ENCODE data around the gene ST13. TPM values are rescaled to one million over a fixed set of nuclear protein-coding genes. Genes with fewer than 3 reads are reported as not detected.

ST13 gene
- total and polyA plus RNA-seq, 7 donors, result 166 to 456 (median 294) TPM

DNA sequence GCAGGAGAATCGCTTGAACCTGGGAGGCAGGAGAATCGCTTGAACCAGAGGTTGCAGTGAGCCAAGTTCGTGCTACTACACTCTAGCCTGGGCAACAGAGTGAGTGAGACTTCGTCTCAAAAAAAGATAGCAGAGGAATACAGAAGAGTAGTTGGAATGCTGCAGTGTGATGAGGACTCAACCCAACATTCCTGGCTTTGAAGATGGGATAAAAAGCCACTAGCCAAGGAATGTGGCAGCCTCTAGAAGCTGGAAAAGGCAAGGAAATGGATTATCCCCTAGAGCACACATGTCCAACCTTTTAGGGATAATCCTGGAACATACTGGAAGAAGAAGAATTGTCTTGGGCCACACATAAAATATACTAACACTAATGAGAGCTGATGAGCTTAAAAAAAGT is 51.2 kb downstream of the ST13 start:
- intact Hi-C loops (cut with DNase I), result no loop called here
- H3K4me3 ChIP-seq, result no peak overlapping the region
- H3K27ac ChIP-seq, result no peak overlapping the region
- no peaks in the 10 kb centered on the region for H3K27me3 ChIP-seq (ENCODE audit: insufficient read depth in 3 of 3, low read length in 2 of 3)
- H3K9me3 ChIP-seq, result no peaks in the 10 kb centered on the region
- H3K36me3 ChIP-seq (ENCODE audit: insufficient read depth in 1 of 2, low read depth in 1 of 2), result no peaks in the 10 kb centered on the region
- peaks cover 3% of the 10 kb centered on the region for H3K4me1 ChIP-seq
- 89 to 95% (median 92%) methylated on average over 4 of the region's 4 CpGs for WGBS, 3 donors
- DNase-seq (no peak), ATAC-seq (no peak)
- TF ChIP-seq, protein P1, sequence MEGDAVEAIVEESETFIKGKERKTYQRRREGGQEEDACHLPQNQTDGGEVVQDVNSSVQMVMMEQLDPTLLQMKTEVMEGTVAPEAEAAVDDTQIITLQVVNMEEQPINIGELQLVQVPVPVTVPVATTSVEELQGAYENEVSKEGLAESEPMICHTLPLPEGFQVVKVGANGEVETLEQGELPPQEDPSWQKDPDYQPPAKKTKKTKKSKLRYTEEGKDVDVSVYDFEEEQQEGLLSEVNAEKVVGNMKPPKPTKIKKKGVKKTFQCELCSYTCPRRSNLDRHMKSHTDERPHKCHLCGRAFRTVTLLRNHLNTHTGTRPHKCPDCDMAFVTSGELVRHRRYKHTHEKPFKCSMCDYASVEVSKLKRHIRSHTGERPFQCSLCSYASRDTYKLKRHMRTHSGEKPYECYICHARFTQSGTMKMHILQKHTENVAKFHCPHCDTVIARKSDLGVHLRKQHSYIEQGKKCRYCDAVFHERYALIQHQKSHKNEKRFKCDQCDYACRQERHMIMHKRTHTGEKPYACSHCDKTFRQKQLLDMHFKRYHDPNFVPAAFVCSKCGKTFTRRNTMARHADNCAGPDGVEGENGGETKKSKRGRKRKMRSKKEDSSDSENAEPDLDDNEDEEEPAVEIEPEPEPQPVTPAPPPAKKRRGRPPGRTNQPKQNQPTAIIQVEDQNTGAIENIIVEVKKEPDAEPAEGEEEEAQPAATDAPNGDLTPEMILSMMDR (IDR thresholded peaks at IDR 0.05), result no peak

DNA sequence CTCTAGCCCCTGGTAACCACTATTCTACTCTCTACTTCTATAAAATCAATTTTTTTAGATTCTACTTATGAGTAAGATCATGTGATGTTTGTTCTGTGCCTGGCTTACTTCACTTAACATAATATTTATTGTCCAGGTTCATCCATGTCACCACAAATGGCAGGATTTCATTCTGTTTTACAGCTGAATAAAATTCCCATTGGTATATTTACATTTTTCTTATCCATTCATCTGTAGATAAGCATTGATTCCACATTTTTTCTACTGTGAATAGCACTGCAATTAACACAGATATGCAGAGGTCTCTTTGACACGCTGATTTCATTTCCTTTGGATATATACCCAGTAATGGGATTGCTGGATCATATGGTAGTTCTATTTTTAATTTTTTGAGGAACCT is 53.1 kb downstream of the ST13 start:
- H3K4me3 ChIP-seq, result no peak overlapping the region
- intact Hi-C loops (cut with DNase I), result no loop called here

DNA sequence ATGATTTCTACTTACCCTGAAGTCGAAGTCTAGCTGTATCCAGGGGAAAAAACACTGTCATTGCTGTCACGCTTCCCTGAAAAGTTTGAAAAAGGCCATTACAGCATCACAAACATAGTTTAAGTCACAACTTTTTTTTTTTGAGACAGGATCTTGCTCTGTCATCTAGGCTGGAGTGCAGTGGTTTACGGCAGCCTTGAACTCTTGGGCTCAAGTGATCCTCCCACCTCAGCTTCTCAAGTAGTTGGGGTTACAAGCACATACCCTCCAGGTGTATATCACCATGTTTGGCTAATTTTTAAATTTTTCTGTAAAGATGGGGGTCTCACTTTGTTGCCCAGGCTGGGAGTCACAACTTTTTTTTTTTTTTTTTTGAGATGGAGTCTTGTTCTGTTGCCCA is 57.4 kb downstream of the ST13 start:
- Histone ChIP-seq H3K36me3 (ENCODE audit: insufficient read depth in 1 of 2, low read depth in 1 of 2) (peaks cover 0 to 4% of the 10 kb centered on the region in 2 donors), H3K27me3 (ENCODE audit: insufficient read depth in 3 of 3, low read length in 2 of 3) (no peaks in the 10 kb centered on the region), H3K4me3 (no peak overlapping the region), H3K27ac (no peak overlapping the region), H3K4me1 (peaks cover 3% of the 10 kb centered on the region), H3K9me3 (no peaks in the 10 kb centered on the region)
- DNase-seq (no peak), ATAC-seq (no peak)
- TF ChIP-seq, protein P1 (IDR thresholded peaks at IDR 0.05), result no peak
- WGBS, 3 donors, result 90 to 99% (median 94%) methylated on average over 3 of the region's 3 CpGs
- intact Hi-C loops (cut with DNase I), result no loop called here

More for the DNA sequence above, 53.1 kb downstream of the ST13 start:
- Histone ChIP-seq H3K27ac (no peak overlapping the region), H3K9me3 (no peaks in the 10 kb centered on the region), H3K4me1 (peaks cover 3% of the 10 kb centered on the region), H3K36me3 (ENCODE audit: insufficient read depth in 1 of 2, low read depth in 1 of 2) (no peaks in the 10 kb centered on the region), H3K27me3 (ENCODE audit: insufficient read depth in 3 of 3, low read length in 2 of 3) (no peaks in the 10 kb centered on the region)
- TF ChIP-seq, protein P1 (IDR thresholded peaks at IDR 0.05), result no peak
- no peak for ATAC-seq
- 84 to 91% (median 89%) methylated on average over 1 of the region's 1 CpG for WGBS, 3 donors
- no peak for DNase-seq

DNA sequence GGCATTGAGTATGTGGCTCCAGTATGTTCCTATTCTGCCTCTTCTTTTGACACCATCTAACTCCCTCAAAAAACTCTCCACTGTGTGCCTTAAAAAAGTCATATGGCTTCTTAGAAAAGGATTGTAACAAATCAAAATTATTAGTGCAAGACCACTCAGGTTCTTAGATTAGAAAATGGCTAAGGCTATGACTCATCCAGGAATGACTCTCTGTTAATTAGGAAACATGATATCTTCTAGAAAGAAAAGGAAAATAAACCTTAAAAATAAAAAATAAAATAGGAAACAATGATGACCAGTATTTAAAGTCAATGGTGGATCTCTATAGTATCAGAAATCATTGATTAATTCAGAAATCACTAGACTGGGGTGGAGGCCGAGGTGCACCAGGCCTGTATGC is 59.0 kb downstream of the ST13 start:
- intact Hi-C loops (cut with DNase I), result no loop called here
- Histone ChIP-seq H3K4me1 (peaks cover 3% of the 10 kb centered on the region), H3K27me3 (ENCODE audit: insufficient read depth in 3 of 3, low read length in 2 of 3) (no peaks in the 10 kb centered on the region), H3K27ac (no peak overlapping the region), H3K4me3 (no peak overlapping the region), H3K9me3 (no peaks in the 10 kb centered on the region), H3K36me3 (ENCODE audit: insufficient read depth in 1 of 2, low read depth in 1 of 2) (peaks cover 0 to 14% of the 10 kb centered on the region in 2 donors)
- WGBS, 3 donors, result 96 to 100% (median 100%) methylated on average over 1 of the region's 1 CpG
- ATAC-seq (no peak), DNase-seq (no peak)
- TF ChIP-seq, protein P1 (IDR thresholded peaks at IDR 0.05), result no peak

DNA sequence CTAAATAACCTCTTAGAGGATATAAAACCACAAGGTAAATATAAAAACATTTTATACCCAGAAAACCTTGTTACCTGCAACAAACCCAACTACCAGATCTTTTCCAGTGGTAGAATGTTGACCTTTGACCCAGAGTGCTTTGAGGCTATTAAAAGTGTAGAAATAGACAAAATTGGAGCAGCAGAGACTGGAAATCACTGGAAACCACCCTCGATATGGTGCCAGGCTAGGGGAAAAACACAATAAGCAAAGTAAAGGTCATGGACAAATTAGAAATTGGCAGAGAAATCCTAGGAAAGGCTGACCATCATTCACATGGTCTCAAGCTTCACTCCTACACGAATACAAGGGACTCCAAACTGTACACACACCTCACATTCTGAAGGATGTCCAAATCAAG is 64.0 kb downstream of the ST13 start:
- TF ChIP-seq, protein P1 (IDR thresholded peaks at IDR 0.05), result no peak
- no peaks in the 10 kb centered on the region for H3K9me3 ChIP-seq
- ATAC-seq, result no peak
- no peaks in the 10 kb centered on the region for H3K4me1 ChIP-seq
- intact Hi-C loops (cut with DNase I), result no loop called here
- WGBS, 3 donors, result 54 to 77% (median 56%) methylated on average over 2 of the region's 2 CpGs
- H3K27ac ChIP-seq, result no peak overlapping the region
- peaks cover 2 to 53% of the 10 kb centered on the region in 2 donors for H3K36me3 ChIP-seq (ENCODE audit: insufficient read depth in 1 of 2, low read depth in 1 of 2)
- DNase-seq, result no peak
- H3K4me3 ChIP-seq, result no peak overlapping the region
- H3K27me3 ChIP-seq (ENCODE audit: insufficient read depth in 3 of 3, low read length in 2 of 3), result no peaks in the 10 kb centered on the region

All from psoas muscle (tissue), 8 donors.